GM12891 (cell line): ENCODE measurements around the gene PSMD7.

Experiments
- POLR2A ChIP-seq: IDR thresholded peaks from 2 replicates; pipeline ENCODE4 v1.6.1; 2011; ENCODE audit warnings: low read depth, low read length, control low read depth
- POLR2AphosphoS5 ChIP-seq: IDR thresholded peaks from 2 replicates; pipeline ENCODE4 v1.6.1; 2011; ENCODE audit warnings: low read depth, low read length, control low read depth
- POU2F2 ChIP-seq: IDR thresholded peaks from 2 replicates; pipeline ENCODE4 v1.6.1; 2011; ENCODE audit warnings: low read depth, mild to moderate bottlenecking, control low read depth, low read length, moderate library complexity
- SPI1 ChIP-seq: IDR thresholded peaks from 2 replicates; pipeline ENCODE4 v1.6.1; 2011; ENCODE audit warnings: low read depth, low read length, control low read depth
- TAF1 ChIP-seq: IDR thresholded peaks from 2 replicates; pipeline ENCODE4 v1.6.1; 2011; ENCODE audit warnings: low read depth, low read length, control low read depth

GRCh38 chr16:74296104-74296431 is 546 bp upstream of the PSMD7 start:
- no peak for TF ChIP-seq POLR2A
- TF ChIP-seq POLR2AphosphoS5, result no peak
- no peak for TF ChIP-seq TAF1
- TF ChIP-seq SPI1, result no peak
- no peak for TF ChIP-seq POU2F2
